Ovary (tissue), 9 donors: ENCODE measurements around the gene TP53I13. TPM values are rescaled to one million over a fixed set of nuclear protein-coding genes. Genes with fewer than 3 reads are reported as not detected.

Source experiments
- DNase-seq, 5 donors: peaks; one replicate each; pipeline ENCODE4 v3.0.0-alpha.2; 2019 to 2020
- H3K27ac ChIP-seq, 2 donors: fragments of 200-600 bp; one replicate each; pipeline versions ENCODE4 v1.5.1 to v1.8.0; 2019 to 2022
- H3K27me3 ChIP-seq: fragments of 200-600 bp; one replicate; pipeline ENCODE4 v1.8.0; 2022
- H3K36me3 ChIP-seq: fragments of 200-600 bp; sonication (generic); one replicate; pipeline ENCODE4 v1.5.1; 2019
- H3K4me1 ChIP-seq: one replicate; pipeline ENCODE4 v1.8.1; 2013; ENCODE audit warnings: mild to moderate bottlenecking, moderate library complexity; ENCODE audit not compliant: insufficient read depth
- H3K4me3 ChIP-seq: fragments of 200-600 bp; sonication (generic); one replicate; pipeline ENCODE4 v1.5.1; 2017
- H3K9me3 ChIP-seq, 2 donors: fragments of 200-600 bp in 1 of 2; sonication (generic) in 1 of 2; one replicate each; pipeline versions ENCODE4 v1.5.1 to v1.8.1; 2013 to 2019; ENCODE audit warnings: mild to moderate bottlenecking in 1 of 2, moderate library complexity in 1 of 2
- CTCF ChIP-seq, 3 donors: fragments of 450-650 bp in 2 of 3; fragments of 200-600 bp in 1 of 3; IDR thresholded peaks; one replicate each; pipeline versions ENCODE4 v1.5.1 to v1.8.0; 2016 to 2022; ENCODE audit warnings: antibody characterized with exemption in 3 of 3, mild to moderate bottlenecking in 1 of 3
- EP300 ChIP-seq: sonication (generic); formaldehyde crosslinking; IDR thresholded peaks from one replicate; pipeline ENCODE4 v1.6.1; 2017; ENCODE audit warnings: antibody characterized with exemption
- POLR2A ChIP-seq: fragments of 450-650 bp; IDR thresholded peaks from one replicate; pipeline ENCODE4 v1.6.1; 2017; ENCODE audit warnings: antibody characterized with exemption, mild to moderate bottlenecking, moderate library complexity
- WGBS, 3 donors: extraction: QIAGEN DNeasy Blood & Tissue Kit in 1 of 3; methylation state at CpG; one replicate each; pipeline versions ENCODE4 v1.1.5 to v1.1.7; 2013 to 2017; 5-methylcytosine and 5-hydroxymethylcytosine counted together
- intact Hi-C, 4 donors: fragments of 100-400 bp; cut with DNase I; formaldehyde crosslinking; loops; one replicate each; pipeline versions ENCODE4 v1.11.0 to v1.15.1; 2022 to 2023
- polyA plus RNA-seq, 2 donors: library from polyadenylated mRNA; stranded (reverse); fragments of 200-250 nt in 1 of 2; fragments of 350-450 nt in 1 of 2; fragmentation: Illumina TruSeq in 1 of 2; extraction: RNeasy Lipid Tissue Mini Kit (QIAGEN cat#74804) in 1 of 2; gene quantifications; one replicate each; pipeline ENCODE4 v1.2.3, GENCODE V29; 2013 to 2014
- total RNA-seq, 7 donors: library from RNA; depleted of rRNA in 2 of 7; stranded (reverse); fragments of >200 nt in 2 of 7; fragmentation: NEBNext Ultra II Directional in 3 of 7; extraction: Animal tissue kit (Norgen Biotek cat#: 25700) in 3 of 7; gene quantifications; one replicate each; pipeline versions ENCODE4 v1.1.0 to v1.2.4, GENCODE V29; 2016 to 2023
- donor health status: DM: no; HTN: no; CAD: no; lungs with moderate emphysema.
- donor health status: DM: no; HTN: no; CAD: no.
- donor health status: Bipolar disorder and iron deficiency.
- donor health status: DM: yes; HTN: yes; CAD: no.
- donor health status: DM: no; HTN: no; CAD: no.
- donor health status: DM: yes; HTN: yes; CAD: no.

The TP53I13 gene
- total and polyA plus RNA-seq, 9 donors: 2.2 to 49.5 (median 41.3) TPM

- 37 to 49% (median 47%) methylated on average over 12 to 13 of the region's 13 CpGs for WGBS, 3 donors
- Histone ChIP-seq H3K9me3 (no peaks in the 10 kb centered on the region), H3K4me1 (peaks cover 24% of the 10 kb centered on the region), H3K27ac (peak overlapping the region in 1 of 2 donors; percentile 5), H3K27me3 (no peaks in the 10 kb centered on the region), H3K4me3 (no peak overlapping the region), H3K36me3 (no peaks in the 10 kb centered on the region)
- TF ChIP-seq POLR2A (no peak), CTCF (IDR thresholded peaks at IDR 0.05) (no peak), EP300 (no peak)
- intact Hi-C loops: no loop called here
- DNase-seq: peak in 2 of 5 donors; percentile 17 to 37
Measured at GRCh38 chr17:29597361-29598172, 29.1 kb downstream of the TP53I13 start.

GRCh38 chr17:29603109-29603674, 34.7 kb downstream of the TP53I13 start:
- H3K36me3 ChIP-seq: no peaks in the 10 kb centered on the region
- no peaks in the 10 kb centered on the region for H3K9me3 ChIP-seq
- TF ChIP-seq EP300 (no peak), POLR2A (no peak), CTCF (IDR thresholded peaks at IDR 0.05) (no peak)
- no peaks in the 10 kb centered on the region for H3K4me1 ChIP-seq
- no peaks in the 10 kb centered on the region for H3K27me3 ChIP-seq
- DNase-seq: no peak
- H3K4me3 ChIP-seq: no peak overlapping the region
- intact Hi-C loops: no loop called here
- no peak overlapping the region for H3K27ac ChIP-seq
- 82 to 86% (median 84%) methylated on average over 6 of the region's 6 CpGs for WGBS, 3 donors

GRCh38 chr17:29607557-29608195, 39.2 kb downstream of the TP53I13 start:
- TF ChIP-seq EP300: no peak
- TF ChIP-seq CTCF (IDR thresholded peaks at IDR 0.05): no peak
- TF ChIP-seq POLR2A: no peak
- Histone ChIP-seq H3K4me3 (no peak overlapping the region), H3K27me3 (no peaks in the 10 kb centered on the region), H3K9me3 (no peaks in the 10 kb centered on the region), H3K27ac (no peak overlapping the region), H3K36me3 (no peaks in the 10 kb centered on the region), H3K4me1 (no peaks in the 10 kb centered on the region)
- no peak for DNase-seq
- 84 to 87% (median 87%) methylated on average over 29 of the region's 29 CpGs for WGBS, 3 donors
- intact Hi-C loops: no loop called here

- Histone ChIP-seq H3K4me1 (peaks cover 7% of the 10 kb centered on the region), H3K27ac (no peak overlapping the region), H3K9me3 (no peaks in the 10 kb centered on the region), H3K27me3 (no peaks in the 10 kb centered on the region), H3K4me3 (no peak overlapping the region), H3K36me3 (no peaks in the 10 kb centered on the region)
- WGBS, 3 donors: 84 to 93% (median 87%) methylated on average over 15 of the region's 15 CpGs
- DNase-seq: no peak
- intact Hi-C loops: no loop called here
- TF ChIP-seq POLR2A (no peak), EP300 (no peak)
Measured at GRCh38 chr17:29608986-29609385, 40.5 kb downstream of the TP53I13 start.
